SK-N-SH treated with all-trans-retinoic acid at 6 μM for 48 hours (cell line): ENCODE measurements around the gene CD180.

Experiments used
- ATAC-seq: fragments of 200-7000 bp; cut with Tn5 transposase; 3 replicates; pipeline ENCODE4 v1.9.1; 2020; ENCODE audit warnings: mild to moderate bottlenecking, moderate library complexity
- ARNTL ChIP-seq: fragments of 450-650 bp; formaldehyde crosslinking; IDR thresholded peaks from 2 replicates; pipeline ENCODE4 v1.5.0; 2020; ENCODE audit warnings: low read depth, mild to moderate bottlenecking, moderate library complexity, borderline replicate concordance
- BACH2 ChIP-seq: fragments of 250-450 bp; sonication (Bioruptor Pico); IDR thresholded peaks from 2 replicates; pipeline ENCODE4 v1.9.0; 2021; ENCODE audit warnings: mild to moderate bottlenecking, borderline replicate concordance
- CSDC2 ChIP-seq: fragments of 250-450 bp; sonication (Bioruptor Pico); IDR thresholded peaks from 2 replicates; pipeline ENCODE4 v1.5.0; 2020; ENCODE audit warnings: mild to moderate bottlenecking, moderate library complexity
- ESRRG ChIP-seq: fragments of 250-450 bp; sonication (Bioruptor Pico); IDR thresholded peaks from 2 replicates; pipeline ENCODE4 v1.6.1; 2021; ENCODE audit warnings: mild to moderate bottlenecking
- ISL1 ChIP-seq: fragments of 250-450 bp; sonication (Bioruptor Pico); IDR thresholded peaks from 2 replicates; pipeline ENCODE4 v2.1.2; 2022; ENCODE audit warnings: mild to moderate bottlenecking, moderate library complexity
- OSR1 ChIP-seq: fragments of 250-450 bp; sonication (Bioruptor Pico); IDR thresholded peaks from 2 replicates; pipeline ENCODE4 v1.8.0; 2022; ENCODE audit warnings: moderate library complexity, mild to moderate bottlenecking, inconsistent platforms
- POU6F1 ChIP-seq: fragments of 250-450 bp; sonication (Bioruptor Pico); IDR thresholded peaks from 2 replicates; pipeline ENCODE4 v1.8.0; 2021; ENCODE audit warnings: low read depth, mild to moderate bottlenecking, moderate library complexity, borderline replicate concordance
- PPARA ChIP-seq: fragments of 250-450 bp; sonication (Bioruptor Pico); IDR thresholded peaks from 2 replicates; pipeline ENCODE4 v1.5.0; 2020; ENCODE audit warnings: mild to moderate bottlenecking, borderline replicate concordance
- RARB ChIP-seq: fragments of 250-450 bp; sonication (Bioruptor Pico); IDR thresholded peaks from 2 replicates; pipeline ENCODE4 v1.8.0; 2021; ENCODE audit warnings: mild to moderate bottlenecking, moderate library complexity
- SNAI2 ChIP-seq: fragments of 250-450 bp; sonication (Bioruptor Pico); IDR thresholded peaks from 2 replicates; pipeline ENCODE4 v1.5.0; 2020; ENCODE audit warnings: mild to moderate bottlenecking, moderate library complexity
- TCF4 ChIP-seq: fragments of 250-450 bp; sonication (Bioruptor Pico); IDR thresholded peaks from 2 replicates; pipeline ENCODE4 v1.8.0; 2021; ENCODE audit warnings: mild to moderate bottlenecking, moderate library complexity, borderline replicate concordance
- TOX ChIP-seq: fragments of 250-450 bp; sonication (Bioruptor Pico); IDR thresholded peaks from 2 replicates; pipeline ENCODE4 v1.8.0; 2021; ENCODE audit warnings: mild to moderate bottlenecking, moderate library complexity, borderline replicate concordance
- TSHZ2 ChIP-seq: fragments of 250-450 bp; sonication (Bioruptor Pico); IDR thresholded peaks from 2 replicates; pipeline ENCODE4 v1.5.0; 2020; ENCODE audit warnings: mild to moderate bottlenecking, moderate library complexity
- ZC3H10 ChIP-seq: fragments of 250-450 bp; sonication (Bioruptor Pico); IDR thresholded peaks from 2 replicates; pipeline ENCODE4 v1.5.1; 2021; ENCODE audit warnings: mild to moderate bottlenecking, moderate library complexity
- ZFP3 ChIP-seq: fragments of 250-450 bp; sonication (Bioruptor Pico); IDR thresholded peaks from 2 replicates; pipeline ENCODE4 v1.5.0; 2020; ENCODE audit warnings: mild to moderate bottlenecking, moderate library complexity
- ZFP30 ChIP-seq: fragments of 450-650 bp; formaldehyde crosslinking; IDR thresholded peaks from 2 replicates; pipeline ENCODE4 v1.5.0; 2022; ENCODE audit warnings: mild to moderate bottlenecking, moderate library complexity
- ZNF565 ChIP-seq: fragments of 450-650 bp; formaldehyde crosslinking; conservative IDR thresholded peaks from 2 replicates; pipeline ENCODE4 v1.5.0; 2020; ENCODE audit warnings: low read depth, mild to moderate bottlenecking, moderate library complexity
- ZNF70 ChIP-seq: fragments of 450-650 bp; formaldehyde crosslinking; IDR thresholded peaks from 2 replicates; pipeline ENCODE4 v1.5.0; 2020; ENCODE audit warnings: mild to moderate bottlenecking, moderate library complexity
- ZNF8 ChIP-seq: fragments of 450-650 bp; formaldehyde crosslinking; IDR thresholded peaks from 2 replicates; pipeline ENCODE4 v1.5.0; 2020; ENCODE audit warnings: mild to moderate bottlenecking, moderate library complexity
- TF ChIP-seq, protein P1 (sequence below): fragments of 250-450 bp; sonication (Bioruptor Pico); IDR thresholded peaks from 2 replicates; pipeline ENCODE4 v1.5.1; 2020; ENCODE audit warnings: low read depth, mild to moderate bottlenecking, moderate library complexity
- TF ChIP-seq, protein P2 (sequence below): fragments of 250-450 bp; sonication (Bioruptor Pico); IDR thresholded peaks from 2 replicates; pipeline ENCODE4 v1.8.0; 2020; ENCODE audit warnings: mild to moderate bottlenecking, moderate library complexity, borderline replicate concordance
- TF ChIP-seq, protein P3 (sequence below): fragments of 250-450 bp; sonication (Bioruptor Pico); IDR thresholded peaks from 2 replicates; pipeline ENCODE4 v1.5.1; 2021; ENCODE audit warnings: mild to moderate bottlenecking, moderate library complexity

Gene CD180

DNA sequence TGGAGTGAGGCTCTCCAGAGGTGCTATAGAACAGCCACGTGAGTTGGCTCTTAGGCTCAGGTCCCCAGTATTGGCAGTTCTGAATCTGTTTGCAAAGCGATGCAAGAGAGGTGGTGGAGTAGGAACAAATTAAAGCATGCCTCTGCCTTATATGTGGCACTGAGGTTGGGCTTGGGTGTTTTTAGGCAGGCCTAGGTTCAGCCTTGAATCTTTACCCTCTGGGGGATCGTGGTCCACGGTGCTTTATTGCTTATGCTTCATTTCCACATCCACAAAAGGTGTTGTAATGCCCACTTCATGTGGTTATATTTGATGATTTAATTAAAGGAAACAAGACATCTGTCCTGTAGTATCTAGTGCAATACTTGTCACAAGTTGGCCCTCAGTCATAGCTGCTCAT, 56.2 kb downstream of the CD180 start:
- no peak for ATAC-seq
- no peak for TF ChIP-seq BACH2 (CRISPR knock-in tag)
- no peak for TF ChIP-seq ZNF8 (CRISPR knock-in tag)
- no peak for TF ChIP-seq OSR1 (CRISPR knock-in tag)
- TF ChIP-seq ARNTL (CRISPR knock-in tag) = no peak
- TF ChIP-seq RARB (CRISPR knock-in tag) = no peak
- TF ChIP-seq ZFP3 (CRISPR knock-in tag) = no peak
- TF ChIP-seq ZFP30 (CRISPR knock-in tag) = no peak
- no peak for TF ChIP-seq TCF4 (CRISPR knock-in tag)
- TF ChIP-seq ISL1 (CRISPR knock-in tag) = no peak
- TF ChIP-seq, protein P1, sequence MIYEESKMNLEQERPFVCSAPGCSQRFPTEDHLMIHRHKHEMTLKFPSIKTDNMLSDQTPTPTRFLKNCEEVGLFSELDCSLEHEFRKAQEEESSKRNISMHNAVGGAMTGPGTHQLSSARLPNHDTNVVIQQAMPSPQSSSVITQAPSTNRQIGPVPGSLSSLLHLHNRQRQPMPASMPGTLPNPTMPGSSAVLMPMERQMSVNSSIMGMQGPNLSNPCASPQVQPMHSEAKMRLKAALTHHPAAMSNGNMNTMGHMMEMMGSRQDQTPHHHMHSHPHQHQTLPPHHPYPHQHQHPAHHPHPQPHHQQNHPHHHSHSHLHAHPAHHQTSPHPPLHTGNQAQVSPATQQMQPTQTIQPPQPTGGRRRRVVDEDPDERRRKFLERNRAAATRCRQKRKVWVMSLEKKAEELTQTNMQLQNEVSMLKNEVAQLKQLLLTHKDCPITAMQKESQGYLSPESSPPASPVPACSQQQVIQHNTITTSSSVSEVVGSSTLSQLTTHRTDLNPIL (CRISPR knock-in tag) = no peak
- no peak for TF ChIP-seq ZNF70 (CRISPR knock-in tag)
- TF ChIP-seq, protein P2, sequence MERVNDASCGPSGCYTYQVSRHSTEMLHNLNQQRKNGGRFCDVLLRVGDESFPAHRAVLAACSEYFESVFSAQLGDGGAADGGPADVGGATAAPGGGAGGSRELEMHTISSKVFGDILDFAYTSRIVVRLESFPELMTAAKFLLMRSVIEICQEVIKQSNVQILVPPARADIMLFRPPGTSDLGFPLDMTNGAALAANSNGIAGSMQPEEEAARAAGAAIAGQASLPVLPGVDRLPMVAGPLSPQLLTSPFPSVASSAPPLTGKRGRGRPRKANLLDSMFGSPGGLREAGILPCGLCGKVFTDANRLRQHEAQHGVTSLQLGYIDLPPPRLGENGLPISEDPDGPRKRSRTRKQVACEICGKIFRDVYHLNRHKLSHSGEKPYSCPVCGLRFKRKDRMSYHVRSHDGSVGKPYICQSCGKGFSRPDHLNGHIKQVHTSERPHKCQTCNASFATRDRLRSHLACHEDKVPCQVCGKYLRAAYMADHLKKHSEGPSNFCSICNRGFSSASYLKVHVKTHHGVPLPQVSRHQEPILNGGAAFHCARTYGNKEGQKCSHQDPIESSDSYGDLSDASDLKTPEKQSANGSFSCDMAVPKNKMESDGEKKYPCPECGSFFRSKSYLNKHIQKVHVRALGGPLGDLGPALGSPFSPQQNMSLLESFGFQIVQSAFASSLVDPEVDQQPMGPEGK (CRISPR knock-in tag) = no peak
- no peak for TF ChIP-seq ESRRG (CRISPR knock-in tag)
- no peak for TF ChIP-seq SNAI2
- TF ChIP-seq ZC3H10 (CRISPR knock-in tag) = no peak
- TF ChIP-seq POU6F1 (CRISPR knock-in tag) = no peak
- no peak for TF ChIP-seq ZNF565 (CRISPR knock-in tag)
- TF ChIP-seq CSDC2 (CRISPR knock-in tag) = no peak

DNA sequence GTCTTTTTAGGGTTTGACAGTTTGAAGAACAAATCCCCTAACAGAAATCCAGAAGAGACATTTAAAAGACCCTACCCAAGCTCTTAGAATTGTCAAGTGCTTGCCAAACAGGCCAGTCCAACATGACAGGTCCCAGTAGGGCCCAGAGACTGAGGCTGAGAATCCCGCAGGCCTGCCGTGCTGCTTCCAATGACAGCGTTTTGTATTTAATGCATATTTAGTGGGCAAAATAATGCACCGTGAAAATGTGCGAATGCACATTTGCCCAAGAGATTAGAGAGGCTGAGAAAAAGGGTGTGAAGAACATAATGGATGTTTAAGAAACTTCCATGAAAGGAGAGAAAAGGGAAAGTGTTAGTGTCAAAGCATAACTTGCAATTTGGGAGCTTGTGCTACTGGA, 57.6 kb downstream of the CD180 start:
- ATAC-seq = no peak
- TF ChIP-seq ESRRG (CRISPR knock-in tag) (no peak), OSR1 (CRISPR knock-in tag) (no peak), ZFP30 (CRISPR knock-in tag) (no peak)

DNA sequence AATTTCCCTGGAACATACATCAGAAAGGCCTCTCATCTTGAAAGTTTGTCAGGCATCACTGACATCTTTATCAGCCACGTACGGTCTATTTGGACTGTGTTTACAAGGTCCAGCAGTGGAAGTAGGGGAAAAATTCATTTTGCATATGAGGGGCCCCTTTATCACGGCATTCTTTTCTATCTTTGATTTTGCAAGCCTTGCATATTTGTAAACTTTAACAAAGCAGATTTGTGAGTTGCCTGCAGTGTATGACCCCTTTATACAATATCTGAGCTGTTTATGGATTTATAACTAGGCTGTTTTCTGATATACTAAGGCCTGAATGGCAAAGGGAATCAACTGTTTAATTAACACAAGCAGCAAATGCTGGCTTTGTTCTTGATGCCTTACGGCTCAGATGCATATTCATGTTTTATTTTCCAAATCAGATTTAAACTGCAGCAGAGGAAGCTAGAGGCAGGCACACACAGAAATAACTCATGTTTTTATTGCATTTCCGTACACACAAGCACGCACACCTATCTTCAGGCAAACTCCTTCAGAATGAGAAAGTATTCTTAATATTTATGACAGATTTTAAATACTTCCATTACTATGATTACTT, 61.1 kb downstream of the CD180 start:
- no peak for TF ChIP-seq ARNTL (CRISPR knock-in tag)
- no peak for TF ChIP-seq ZNF8 (CRISPR knock-in tag)
- TF ChIP-seq ZFP3 (CRISPR knock-in tag) = no peak
- TF ChIP-seq, protein P3, sequence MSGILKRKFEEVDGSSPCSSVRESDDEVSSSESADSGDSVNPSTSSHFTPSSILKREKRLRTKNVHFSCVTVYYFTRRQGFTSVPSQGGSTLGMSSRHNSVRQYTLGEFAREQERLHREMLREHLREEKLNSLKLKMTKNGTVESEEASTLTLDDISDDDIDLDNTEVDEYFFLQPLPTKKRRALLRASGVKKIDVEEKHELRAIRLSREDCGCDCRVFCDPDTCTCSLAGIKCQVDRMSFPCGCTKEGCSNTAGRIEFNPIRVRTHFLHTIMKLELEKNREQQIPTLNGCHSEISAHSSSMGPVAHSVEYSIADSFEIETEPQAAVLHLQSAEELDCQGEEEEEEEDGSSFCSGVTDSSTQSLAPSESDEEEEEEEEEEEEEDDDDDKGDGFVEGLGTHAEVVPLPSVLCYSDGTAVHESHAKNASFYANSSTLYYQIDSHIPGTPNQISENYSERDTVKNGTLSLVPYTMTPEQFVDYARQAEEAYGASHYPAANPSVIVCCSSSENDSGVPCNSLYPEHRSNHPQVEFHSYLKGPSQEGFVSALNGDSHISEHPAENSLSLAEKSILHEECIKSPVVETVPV (CRISPR knock-in tag) = no peak
- no peak for TF ChIP-seq ESRRG (CRISPR knock-in tag)
- no peak for TF ChIP-seq SNAI2
- TF ChIP-seq BACH2 (CRISPR knock-in tag) = no peak
- no peak for TF ChIP-seq PPARA (CRISPR knock-in tag)
- TF ChIP-seq, protein P2 (CRISPR knock-in tag) = no peak
- no peak for TF ChIP-seq TSHZ2 (CRISPR knock-in tag)
- no peak for TF ChIP-seq TOX (CRISPR knock-in tag)
- no peak for TF ChIP-seq TCF4 (CRISPR knock-in tag)
- no peak for ATAC-seq
